Activated CD4-positive, alpha-beta T cell treated with anti-CD3 and anti-CD28 coated beads, Interleukin-2, Interleukin-4, amounts not matched to agents 100 ng/mL and 50 ng/mL, durations not matched to agents 16 hours and 8 hours (primary cell): ENCODE data around the gene DMBX1.
A peak's percentile ranks its signal among the peaks of the same experiment; 100 is the strongest.

Experiments
- DNase-seq: peaks from one replicate; pipeline ENCODE4 v3.0.0-alpha.2; 2020; ENCODE audit warnings: low spot score

The DMBX1 gene

DNA sequence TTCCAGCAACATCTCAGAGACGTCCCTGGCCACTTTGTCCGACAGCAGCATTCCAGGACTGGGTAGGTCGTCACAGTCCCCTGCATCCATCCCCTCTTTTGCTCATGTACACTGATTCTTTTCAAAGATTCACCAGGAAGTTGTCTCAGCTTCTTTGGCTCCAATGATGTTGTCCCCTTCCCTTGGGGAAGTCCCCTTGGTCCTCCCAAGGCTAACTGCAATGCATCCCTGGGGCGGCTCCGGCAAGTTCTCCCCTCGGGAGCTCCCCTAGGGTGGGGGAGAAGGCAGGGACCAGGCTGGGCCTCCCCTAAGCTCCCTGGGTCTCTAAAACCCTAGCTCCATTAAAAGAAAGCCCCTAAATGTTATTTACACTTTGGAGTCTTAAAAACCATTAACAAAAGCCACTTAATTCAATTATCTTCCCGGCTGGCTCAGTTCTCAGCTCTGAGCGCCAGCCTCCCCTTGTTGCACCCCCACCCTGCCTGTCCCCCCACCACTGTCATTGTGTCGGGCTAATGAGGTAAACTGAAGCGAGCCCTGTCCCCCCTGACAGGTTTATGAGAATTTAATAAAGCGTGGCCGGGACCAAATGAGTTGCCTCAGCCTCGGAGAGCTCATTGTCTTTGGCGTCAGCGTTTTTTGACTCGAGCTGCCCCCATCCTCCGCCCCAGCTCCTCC, 36.5 kb downstream of the DMBX1 start:
- no peak for DNase-seq

DNA sequence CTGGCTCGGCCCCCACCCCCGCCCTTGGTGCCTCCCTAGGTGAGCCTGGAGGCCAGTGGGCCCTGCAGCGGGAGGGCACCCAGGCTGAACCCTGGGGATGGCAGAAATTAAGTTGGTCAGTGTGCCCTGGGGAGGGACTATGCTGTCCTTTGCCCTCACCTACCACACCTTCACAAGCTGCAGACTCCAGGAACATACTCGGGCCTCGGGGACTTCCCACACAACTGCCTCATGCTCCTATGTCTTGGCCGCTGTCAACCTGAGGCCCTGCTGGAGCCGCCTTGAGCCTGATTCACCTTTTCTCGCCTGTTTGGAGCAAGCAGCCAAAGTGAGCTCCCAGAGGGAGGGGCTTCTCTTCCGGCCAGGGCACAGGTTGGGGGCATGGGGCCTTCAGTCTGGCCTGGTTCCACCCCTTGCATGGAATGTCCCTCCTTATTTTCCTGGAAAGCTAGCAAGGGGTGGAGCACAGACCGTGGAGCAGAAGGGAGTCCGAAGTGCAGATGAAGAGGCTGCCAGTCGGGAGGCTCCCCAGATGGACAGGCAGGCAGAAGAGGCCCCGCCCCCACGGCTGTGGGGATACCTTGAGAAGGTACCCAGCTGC, 37.2 kb downstream of the DMBX1 start:
- DNase-seq: no peak

DNA sequence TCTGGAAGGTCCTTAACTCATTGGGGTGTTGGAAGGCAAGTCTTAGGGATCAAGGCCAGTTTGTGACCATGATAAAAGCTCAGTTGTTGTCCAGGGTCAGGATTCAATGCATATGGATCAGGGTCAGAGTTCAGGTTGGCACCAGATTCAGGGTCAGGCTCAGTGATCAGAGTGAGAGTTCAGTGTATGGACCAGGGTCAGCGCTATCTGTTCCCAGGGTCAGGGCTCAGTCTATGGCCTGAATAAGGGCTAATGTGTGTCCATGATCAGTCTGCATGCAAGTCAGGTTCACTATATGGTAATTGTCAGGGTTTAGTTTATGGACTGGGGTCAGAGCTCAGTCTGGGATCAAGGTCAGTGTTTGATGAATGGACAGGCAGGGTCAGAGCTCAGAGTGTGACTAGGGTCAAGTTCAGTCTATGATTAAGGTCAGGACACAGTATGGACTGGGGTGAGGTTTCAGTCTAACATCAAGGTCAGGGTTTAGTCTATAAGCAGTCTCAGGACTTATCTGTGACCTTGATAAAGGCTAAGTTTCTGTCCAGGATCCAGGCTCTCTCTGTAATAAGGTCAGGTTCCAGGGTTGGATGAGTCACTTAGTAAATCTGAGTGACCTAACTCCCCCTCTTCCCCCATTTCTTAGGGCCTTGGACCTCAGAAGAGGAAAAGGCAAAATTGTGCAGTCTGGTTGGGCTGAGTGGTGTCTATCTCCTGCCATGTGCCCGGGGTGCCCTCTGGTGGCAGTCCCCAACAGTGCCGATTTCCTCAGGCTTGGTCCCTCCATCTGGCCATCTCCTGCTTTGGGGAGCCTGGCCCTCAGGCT, 38.0 kb downstream of the DMBX1 start:
- peak; percentile 83 for DNase-seq

DNA sequence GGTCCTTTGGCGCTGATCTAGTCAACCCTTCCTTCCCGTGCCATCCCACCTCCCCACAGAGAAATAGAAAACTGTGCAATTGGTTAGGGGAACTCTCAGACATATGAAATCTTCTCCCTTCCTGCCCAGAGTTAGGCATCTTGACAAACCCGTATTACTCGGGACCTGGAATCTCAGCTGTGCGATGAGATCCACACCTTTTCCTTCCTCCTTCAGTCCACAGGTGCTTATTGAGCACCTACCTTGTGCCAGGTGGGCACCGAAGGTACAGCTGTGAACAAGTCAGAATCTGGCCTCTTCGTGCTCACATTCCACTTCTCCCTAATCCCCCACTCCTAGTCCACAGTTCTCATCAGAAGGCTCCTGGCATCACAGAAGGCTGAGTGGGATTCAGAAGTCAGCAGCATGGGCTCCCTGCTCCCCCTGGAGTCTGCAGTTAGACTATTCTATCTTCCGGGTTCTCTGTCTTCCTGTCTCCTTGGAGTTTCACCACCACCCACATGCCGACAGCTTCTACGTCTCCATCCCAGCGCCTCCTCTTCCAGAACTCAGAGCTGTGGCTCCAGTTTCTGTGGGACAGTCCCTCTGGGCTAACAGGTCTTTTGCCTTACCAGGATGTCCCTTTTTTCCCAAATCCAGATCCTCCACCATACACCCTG, 38.8 kb downstream of the DMBX1 start:
- no peak for DNase-seq

DNA sequence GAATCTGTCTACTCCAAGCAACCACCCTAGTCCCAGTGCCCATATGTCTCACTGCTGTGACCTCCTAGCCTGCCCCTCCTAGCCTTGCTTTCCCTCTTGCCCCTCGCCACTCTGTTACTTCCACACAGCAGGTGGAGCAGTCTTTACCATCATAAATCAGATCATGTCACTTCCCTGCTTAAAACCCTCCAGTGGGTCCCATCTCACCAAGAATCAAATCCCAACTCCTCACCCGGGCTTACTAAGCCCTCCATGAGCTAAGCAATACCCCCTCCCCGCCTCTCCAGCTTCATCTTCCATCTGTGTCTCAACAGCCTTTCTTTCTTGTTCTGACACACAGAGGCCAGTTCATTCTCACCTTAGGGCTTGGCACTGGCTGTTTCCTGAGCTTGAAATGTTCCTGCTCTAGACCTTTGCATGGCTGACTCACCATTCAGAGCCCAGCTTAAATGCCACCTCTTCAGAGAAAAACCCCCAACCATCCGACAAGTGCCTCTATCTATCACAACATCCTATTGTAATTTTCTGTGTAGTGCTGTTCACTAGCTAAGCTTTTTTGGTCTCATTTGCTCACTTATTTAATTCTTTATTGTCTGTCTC, 39.5 kb downstream of the DMBX1 start:
- DNase-seq: peak; percentile 62

DNA sequence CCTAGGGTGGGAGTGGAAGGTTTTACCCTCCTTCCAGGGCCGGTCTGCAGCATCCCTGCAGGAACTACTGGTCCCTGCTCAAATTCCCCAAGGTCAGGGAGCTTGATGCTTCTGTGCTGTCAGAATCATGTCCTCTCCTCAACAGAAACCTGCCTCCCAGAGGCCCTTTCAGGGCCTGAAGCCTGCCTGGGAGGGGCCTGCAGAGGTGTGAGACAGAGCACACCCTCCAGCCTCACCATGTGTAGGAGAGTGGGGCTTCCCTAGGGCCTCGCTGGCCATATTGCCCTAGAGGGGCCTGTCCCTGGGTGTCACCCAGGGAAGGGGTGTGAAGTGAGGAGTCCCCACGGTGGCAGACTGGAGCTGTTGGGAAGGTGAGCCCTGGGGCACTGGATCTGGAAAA, 40.7 kb downstream of the DMBX1 start:
- no peak for DNase-seq

DNA sequence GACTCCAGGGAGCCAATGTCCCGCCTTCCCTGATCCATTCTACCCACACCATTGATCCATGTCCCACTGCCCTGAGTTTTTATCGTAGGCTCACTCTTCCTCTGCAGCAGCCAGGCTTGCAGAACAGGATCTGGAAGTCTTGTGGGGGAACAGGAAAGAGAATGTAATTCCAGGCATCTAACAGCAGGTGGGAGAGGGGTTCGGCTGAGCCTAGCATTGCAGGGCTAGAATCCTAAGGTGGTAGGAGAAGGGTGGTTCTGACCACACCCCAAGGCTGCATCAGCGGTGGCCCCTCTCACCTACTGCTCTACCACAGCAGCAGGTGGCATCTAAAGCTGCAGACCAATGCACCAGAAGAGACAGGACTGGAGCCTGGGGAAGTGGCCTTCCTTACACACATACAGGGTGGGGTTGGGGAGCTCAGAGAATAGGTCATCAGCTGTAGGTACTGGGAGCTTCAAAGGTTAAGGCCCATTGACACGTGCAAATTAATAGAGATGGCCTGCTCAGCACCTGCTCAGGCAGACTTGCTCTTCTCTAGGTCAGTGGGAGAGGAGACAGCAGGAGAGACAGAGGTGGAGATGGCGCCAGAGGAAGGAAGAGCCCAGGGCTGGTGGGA, 41.3 kb downstream of the DMBX1 start:
- DNase-seq: no peak

DNA sequence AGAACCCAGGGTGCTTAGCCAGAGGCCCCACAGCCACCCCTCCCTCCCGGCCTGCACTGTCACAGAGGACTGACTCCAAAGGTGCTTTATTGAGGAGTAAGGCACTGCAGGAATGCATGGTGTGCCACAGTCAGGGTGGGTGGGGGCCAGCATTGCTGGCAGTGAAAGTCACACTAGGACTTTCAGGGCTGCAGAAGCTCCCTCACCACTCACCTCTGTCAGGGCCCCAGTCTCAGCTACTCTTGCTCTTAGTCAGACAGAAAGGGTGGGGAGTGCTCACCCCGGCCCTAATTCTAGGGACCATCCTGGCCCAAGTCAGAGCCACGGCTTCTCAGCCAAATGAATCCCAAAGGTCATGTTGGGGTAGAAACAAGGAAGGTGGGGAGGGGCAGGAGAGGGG, 42.5 kb downstream of the DMBX1 start:
- DNase-seq: peak; percentile 56

DNA sequence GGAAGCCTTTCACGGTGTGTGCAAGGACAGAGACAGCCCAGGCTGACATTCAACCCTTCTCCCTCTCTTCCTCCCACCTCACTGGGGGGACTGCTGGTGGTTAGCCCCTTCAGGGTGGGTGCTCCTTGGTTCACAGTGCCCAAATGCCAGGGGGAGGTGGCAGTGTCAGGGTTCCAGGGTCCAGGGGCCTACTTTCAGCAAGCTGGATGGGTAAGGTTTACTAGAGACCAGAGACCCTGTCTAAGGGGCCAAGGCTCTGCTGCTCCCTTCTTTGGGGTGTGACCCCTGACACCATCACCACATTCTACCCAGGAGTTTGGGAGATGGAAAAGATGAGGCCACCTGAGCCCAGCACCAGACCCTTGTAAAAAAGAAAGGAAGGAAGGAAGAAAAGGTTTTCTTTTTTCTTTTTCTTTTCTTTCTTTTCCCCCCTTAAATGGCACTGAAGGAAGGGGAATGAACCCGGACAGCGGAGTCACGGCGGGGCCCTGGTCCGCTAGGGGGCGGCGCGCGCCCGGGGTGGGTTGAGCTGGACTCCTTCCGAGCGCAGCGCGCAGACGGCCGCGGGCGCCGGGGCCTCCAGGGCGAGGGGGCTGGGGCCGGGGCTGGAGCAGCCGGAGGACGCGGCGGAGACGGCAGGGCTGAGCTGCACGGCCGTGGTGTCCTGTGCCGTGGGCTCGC, 43.0 kb downstream of the DMBX1 start:
- peak; percentile 60 for DNase-seq

DNA sequence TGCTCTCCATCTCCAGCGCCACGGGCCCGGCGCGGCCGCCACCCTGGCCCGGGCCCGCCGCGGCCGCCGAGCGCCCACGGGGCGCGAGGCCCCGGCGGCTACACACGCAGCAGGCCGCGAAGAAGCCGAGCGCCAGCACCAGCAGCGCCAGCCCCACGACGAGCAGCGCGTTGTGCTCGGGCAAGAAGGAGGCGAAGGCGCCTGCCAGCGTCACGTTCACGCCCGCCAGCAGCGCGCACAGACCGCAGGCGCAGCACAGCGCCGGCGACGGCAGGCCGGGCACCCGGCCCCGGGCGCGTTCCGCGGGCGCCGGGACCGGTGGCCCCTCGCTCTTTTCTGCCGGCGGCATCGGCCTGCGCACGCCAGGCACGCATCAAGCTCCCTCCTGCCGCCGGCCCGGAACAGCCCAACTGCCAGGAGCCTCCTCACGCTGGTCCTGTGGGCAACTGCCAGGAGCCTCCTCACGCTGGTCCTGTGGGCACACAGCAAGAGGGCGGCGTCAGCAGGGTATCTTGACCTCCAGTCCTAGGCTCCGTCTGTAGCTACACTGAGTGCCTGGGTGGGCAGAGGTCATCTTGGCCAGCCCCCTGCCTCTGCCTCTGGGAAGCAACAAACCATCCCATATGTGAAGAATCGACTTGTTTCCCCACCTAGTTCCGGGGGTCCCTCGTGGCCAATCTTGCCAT, 43.7 kb downstream of the DMBX1 start:
- no peak for DNase-seq

DNA sequence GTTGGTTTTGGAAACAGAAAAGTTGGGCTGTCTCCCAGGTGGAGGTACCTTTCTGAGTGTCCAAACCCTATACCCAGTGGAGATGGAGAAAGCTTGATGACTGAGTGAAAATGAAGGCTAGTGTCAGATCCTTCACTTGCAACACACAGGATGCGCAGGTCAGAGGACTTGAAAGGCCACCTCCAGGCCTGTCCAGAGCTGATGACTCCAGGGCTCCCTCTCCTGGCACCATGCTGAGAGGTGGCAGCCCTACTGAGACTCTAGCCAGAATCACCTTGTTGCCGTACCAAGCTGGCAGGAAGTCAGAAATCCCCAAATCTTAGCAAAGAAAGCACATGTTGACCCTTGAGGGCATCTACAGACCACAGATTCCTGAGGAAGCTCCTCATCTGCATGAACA, 45.4 kb downstream of the DMBX1 start:
- DNase-seq: peak; percentile 33

DNA sequence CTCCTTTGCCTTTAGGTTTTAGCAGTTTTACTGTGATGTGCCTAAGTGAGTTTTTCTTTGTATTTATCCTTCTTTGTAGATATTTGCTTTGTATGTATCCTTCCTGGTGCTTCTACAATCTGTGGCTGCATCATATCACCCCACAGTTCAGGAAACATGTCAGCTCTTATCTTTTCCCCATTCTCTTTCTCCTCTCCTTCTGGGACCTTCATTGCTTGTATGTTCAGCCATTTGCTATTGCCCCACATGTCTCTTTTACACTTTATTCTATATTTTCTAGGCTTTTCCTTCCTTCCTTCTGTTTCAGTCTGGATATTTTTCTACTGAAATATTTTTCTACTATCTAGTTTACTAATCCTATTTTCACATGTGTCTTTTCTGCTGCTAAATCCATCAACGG, 46.9 kb downstream of the DMBX1 start:
- DNase-seq: no peak

DNA sequence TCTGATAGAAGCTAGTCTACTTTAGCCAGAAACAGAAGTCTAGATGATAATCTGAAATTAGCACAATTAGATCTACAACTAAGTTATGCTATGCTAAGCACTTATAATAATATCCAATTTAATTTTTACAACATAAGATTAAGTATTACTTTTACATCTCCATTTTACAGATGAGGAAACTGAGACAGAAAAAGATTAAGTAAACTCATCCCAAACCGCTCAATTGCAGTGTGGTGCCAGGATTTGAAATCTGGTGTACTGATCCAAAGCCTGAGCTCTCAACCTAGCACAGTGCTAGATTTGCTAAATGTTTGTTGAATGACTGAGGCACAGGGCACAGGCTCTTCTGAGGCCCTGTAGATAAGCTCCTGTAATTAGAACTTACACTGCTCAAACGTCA, 48.0 kb downstream of the DMBX1 start:
- no peak for DNase-seq

DNA sequence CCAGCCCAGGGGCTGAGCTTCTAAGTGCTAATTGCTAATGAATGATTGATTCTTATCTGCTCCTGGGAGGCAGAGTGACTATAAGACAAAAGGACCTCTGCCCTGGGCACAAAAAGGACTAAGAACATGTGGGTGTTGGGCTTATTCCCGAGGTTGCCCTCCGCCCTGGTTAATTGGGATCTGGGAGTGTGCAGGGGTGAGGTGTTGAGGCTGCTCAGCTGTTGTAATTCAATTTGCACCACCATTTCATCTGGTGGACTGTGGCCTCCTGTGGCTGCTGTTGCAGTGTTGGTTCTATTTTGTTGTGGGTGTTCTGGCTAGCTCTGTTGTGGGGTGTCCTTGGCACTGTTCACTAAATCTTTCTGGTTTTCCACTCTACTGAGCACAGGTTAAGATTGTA, 48.5 kb downstream of the DMBX1 start:
- no peak for DNase-seq
